ENCODE measurements around the gene FOLH1.
"Not testable (repeated sequence)": the region's sequence is repeated elsewhere in the genome, so short reads cannot be mapped to it uniquely, and the experiment has no call there.

The FOLH1 gene

DNA sequence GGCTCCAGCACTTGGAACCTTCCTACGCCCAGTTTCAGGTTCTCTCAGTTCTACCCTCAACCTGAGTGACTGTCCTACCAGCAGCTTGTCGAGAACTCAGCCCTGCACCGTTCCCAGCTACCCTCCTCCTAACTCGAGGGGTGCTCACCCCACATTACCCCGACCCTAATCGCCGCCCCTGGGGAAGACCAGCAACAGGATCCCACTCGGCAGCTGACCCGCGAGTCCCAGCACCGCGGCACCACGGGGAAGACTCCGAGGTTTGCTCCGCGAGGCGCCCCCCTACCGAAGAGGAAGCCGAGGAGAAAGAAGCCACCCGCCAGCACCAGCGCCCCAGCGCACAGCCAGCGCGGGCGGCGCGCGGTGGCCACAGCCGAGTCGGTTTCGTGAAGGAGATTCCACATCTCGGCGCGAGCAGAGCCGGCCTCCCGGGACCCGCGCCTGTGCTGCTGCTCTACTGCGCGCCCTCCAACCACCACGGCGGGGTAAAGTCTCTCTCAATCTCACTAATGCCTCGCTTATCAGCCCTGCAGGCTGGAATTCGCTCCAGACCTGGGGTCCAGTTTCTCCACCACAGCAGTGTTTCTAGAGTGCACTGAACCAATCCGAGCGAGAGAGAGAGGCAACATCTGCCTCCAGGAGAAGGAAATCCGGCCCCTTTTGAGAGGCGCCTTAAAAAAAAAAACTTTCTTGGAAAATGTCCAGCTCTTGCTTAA is at the start of gene FOLH1:
Gene FOLH1, minus strand, starts transcription at position 597 of the 716 bp plus-strand sequence. Its CDS starts 193 bp downstream, at position 404.
- DNase-seq (ENCODE audit: low spot score), result no peak

DNA sequence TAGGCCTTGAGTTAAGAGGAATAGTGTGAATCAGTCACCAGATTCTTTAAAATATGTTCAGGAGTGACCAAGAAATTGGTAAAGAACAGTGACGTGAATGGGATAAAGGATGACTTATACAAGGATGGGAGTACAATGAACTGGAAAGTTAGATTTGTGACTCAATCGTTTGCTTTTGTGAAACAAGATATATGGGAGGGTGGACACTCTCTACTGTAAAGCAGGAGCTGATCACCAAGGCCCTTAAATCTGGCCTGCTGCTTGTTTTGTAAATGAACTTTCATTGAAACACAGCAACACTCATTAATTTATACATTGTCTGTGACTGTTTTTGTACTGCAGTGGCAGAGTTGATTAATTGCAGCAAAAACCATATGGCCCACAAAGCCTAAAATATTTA is 46.7 kb upstream of the FOLH1 start:
- not testable (repeated sequence) for DNase-seq (ENCODE audit: low spot score)

DNA sequence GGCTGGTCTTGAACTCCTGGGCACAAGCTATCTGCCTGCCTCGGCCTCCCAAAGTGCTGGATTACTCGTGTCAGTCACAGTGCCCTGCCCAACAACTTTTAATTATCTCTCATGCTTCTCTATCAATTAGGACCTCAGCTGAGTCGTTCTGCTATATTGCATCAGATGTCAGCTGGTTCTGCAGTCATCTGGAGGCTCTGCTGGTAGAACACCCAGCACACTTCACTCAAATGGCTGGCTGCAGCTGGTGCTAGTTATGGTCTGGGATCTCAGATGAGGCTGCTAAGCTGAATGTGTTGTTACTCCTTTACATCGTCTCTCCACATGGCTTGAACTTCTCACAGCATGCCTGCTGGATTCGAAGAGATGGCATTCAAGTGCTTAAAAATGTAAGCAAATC is 42.8 kb upstream of the FOLH1 start:
- not testable (repeated sequence) for DNase-seq (ENCODE audit: low spot score)

DNA sequence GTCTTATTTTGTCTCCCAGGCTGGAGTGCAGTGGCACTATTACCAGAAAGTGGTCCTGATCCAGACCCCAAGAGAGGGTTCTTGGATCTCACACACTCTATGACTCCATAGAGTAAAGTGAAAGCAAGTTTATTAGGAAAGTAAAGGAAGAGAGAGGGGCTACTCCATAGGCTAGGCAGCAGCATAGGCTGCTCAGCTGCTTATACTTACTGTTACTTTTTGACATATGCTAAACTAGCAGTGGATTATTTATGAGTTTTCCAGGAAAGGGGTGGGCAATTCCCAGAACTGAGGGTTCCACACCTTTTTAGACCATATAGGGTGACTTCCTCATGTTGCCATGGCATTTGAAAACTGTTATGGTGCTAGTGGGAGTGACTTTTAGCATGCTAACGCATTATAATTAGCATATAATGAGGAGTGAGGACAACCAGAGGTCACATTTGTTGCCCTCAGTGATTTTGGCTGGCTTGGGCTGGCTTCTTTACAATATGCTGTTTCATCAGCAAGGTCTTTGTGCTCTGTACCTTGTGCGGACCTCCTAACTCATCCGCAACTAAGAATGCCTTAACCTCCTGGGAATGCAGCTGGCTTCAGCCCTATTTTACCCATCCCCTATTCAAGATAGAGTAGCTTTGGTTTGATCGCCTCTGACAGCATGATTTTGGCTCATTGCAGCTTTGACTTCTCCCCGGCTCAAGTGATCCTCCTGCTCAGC is 42.2 kb upstream of the FOLH1 start:
- DNase-seq (ENCODE audit: low spot score), result not testable (repeated sequence)

DNA sequence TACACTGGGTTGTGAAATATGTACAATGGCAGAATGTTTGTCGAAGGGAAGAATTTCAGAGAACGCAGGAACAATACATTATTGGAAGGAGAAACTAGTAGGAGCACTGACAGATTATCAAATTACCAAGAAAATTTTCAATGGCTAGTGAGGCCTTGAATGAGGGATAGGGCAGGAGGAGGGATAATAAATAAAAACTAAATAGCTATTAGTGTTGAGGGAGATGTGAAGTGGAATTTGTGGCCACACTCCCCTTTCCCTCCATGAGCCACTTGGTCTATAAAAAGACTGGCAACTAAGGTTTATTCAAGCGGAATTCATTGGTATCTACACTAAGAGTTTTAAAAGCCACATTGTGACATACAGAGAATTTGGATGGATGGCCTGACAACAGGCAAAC is 41.0 kb upstream of the FOLH1 start:
- not testable (repeated sequence) for DNase-seq (ENCODE audit: low spot score)

DNA sequence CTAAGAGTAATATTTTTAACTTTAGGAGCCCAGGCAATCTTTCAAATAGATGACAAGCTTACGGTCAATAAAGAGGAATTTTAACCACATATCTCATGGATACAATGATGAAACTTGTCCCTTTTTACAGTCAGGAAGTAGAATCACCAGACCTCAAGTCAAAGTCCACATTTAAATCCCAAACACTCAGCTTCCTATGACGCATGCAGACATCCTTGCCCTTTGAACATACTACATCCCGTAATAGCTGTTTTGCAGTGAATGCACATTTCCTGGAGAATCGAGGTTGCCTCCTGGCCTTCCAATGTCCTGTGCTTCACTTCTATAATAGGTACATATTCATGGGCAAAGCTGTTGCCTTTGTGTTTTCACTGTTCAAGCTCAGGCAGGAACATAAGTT is 25.3 kb upstream of the FOLH1 start:
- DNase-seq (ENCODE audit: low spot score), result not testable (repeated sequence)

DNA sequence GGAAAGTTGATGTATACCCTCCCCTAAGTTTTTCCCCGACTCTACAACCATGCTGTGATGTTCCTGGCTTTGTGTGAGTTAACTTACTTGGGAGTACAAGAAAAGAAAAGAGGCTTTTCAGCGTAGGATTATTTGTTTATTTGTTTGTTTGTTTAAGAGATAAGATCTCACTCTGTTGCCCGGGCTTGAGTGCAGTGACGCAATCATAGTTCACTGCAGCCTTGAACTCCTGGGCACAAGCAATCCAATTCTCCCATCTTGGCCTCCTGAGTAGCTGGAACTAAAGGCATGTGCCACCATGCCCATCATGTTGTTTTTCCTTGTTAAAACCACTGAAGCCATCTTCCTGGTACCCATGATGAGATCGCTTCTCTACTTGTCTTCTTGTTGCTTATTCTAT is 24.6 kb upstream of the FOLH1 start:
- not testable (repeated sequence) for DNase-seq (ENCODE audit: low spot score)

DNA sequence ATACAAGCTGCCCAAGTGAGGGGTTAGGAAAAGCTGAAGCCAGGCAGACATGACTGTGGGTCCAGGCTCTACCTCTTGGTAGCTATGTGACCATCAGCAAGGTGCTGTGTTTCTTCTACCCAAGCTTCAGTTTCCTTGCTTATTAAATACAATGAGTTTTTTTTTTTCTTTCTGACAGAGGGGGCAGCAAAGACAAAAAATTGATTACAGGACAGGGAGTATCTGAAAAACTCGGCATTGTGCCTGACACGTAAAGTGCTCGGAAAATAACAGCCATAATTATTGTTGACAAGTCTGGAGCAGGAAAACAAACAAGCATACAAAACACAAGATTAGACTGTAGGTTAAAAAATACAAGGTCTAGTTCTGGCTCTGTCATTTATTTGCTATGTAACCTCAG is 23.3 kb upstream of the FOLH1 start:
- DNase-seq (ENCODE audit: low spot score), result not testable (repeated sequence)

DNA sequence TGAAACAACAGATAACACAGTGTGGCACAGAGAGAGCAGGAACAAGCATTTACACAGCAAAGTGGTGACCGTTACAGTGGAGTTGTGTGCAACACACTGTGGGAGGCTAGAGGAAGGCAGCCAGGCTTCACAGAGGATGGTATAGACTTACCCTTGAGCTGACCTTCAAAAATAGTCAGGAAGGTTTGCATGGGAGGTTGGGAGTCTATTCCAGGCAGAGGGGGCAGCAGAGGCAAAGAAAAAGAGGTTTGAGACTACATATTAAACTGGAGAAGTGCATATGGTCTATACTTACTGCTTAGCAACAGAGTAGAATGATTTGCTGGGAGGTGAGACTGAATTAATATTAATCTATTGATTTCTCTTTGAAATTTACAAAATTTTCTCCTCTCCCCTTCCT is 22.1 kb upstream of the FOLH1 start:
- DNase-seq (ENCODE audit: low spot score), result not testable (repeated sequence)

DNA sequence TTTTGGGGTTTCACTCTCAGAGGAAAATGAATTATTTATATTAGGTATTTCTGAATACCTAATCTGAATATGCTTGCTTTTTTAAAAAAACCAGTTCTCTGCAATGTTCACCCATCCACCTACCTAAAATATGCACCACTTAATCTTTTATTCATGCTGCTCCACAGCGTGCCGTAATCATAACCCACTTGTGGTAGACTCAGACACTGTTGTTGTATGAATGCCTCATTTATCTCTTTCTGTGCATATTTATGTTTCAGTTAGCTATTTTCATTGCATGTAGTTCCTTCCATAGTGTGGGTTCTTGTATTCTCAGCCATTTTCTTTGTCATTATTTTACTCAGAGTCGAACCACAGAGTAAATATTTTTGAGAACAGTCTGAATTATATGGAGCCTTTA is 21.6 kb upstream of the FOLH1 start:
- DNase-seq (ENCODE audit: low spot score), result not testable (repeated sequence)

DNA sequence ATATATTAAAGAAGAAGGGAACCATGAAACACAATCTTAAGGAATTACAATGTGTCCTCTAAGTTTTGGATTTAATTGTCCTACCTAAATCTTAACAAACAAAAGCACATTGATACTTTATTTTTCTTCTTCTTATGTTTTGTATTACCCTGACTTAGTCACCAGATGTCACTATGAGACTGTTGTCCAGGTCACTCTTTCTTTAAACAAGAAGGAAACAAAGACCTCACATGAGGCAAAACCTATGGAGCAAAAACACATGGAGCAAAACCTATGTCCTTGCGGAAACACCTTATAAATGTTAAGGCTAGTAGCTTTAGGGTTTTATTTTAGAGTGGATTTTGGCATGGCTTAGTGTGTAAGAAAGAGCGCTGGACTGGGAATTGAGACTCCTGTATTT is 20.7 kb upstream of the FOLH1 start:
- not testable (repeated sequence) for DNase-seq (ENCODE audit: low spot score)

DNA sequence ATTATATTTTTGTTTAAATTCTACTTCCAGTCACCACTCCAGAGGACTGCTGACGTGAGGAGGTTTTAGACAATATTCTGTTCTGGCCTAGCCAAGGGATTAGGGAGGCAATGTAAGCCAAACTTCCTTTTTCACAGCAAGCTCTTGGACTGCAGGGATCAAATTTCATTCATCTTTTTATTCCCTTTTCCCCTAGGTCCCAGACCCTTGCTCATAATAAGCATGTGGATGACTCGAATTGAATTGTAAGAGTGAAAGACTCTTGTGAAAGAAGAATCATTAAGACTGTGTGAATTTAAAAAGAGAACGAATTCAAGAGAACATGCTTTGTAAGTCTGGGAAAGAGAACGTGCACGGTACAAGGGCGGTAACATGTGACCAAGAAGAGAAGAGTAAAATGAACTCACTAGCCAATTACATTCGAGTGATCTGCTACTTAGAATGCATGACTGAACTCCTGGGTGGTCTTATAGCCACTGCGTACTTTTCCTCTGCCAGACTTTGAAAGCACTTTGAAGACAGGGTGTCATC is 16.9 kb upstream of the FOLH1 start:
- DNase-seq (ENCODE audit: low spot score), result not testable (repeated sequence)

DNA sequence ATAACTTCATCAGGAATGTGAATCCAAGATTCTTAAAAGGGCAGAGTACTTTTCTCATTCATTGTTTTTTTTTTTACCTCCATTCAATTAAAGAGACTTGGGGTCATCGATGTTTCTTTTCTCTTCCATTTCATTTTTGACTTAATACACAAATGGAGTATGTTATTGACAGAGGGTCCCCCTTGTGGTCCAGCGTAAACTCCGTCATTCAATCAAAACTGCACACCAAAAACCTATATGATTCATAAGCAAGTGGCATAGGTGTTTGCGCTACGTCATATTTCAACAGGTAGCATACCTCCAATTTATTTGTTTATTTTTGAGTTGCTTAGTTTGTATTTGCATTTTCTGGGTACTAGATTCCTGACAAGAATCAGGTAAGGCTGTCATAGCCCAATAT is 12.7 kb upstream of the FOLH1 start:
- DNase-seq (ENCODE audit: low spot score), result no peak

DNA sequence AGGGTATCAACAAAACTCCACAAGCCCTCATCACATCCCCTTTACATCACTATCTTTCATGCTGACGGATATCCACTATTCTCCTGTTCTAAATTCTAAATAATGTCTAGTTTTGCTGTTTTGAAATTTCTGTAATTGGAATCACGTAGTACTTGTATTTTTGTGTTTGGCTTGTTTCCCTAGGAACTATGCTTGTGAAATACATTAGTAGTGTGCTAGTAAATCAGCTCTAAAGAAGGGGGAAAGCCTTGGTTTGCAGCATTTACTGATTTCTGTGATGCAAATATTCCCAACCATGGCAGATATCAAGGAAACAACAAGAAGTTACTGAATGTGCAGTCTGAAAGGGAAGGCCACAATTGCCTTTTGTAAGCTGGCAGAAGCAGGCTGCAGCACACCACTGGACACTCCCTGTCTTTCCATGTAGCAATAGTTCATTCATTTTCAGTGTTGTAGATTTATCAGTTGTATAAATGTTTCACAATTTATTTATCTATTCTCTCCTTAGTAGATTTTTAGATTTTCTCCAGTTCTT is 4.7 kb upstream of the FOLH1 start:
- DNase-seq (ENCODE audit: low spot score), result no peak

DNA sequence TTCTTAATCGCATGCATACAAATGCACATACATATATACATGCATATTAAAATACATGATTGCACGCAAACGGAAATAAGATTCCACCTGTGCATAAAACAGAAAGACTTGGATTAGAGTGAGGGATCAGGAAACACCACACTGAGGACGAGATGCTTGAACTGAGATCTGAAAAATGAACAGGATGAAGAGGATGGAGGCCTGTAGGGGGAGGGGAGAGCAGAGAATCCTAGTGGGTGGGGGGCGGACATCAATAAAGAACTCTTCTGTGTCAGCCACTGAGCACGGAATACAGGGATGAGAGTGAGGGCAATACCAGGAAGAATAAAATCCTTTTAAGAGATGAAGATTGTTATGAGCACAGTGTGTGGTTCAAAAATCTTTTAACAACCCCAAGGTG is 1.4 kb downstream of the FOLH1 start:
- not testable (repeated sequence) for DNase-seq (ENCODE audit: low spot score)

DNA sequence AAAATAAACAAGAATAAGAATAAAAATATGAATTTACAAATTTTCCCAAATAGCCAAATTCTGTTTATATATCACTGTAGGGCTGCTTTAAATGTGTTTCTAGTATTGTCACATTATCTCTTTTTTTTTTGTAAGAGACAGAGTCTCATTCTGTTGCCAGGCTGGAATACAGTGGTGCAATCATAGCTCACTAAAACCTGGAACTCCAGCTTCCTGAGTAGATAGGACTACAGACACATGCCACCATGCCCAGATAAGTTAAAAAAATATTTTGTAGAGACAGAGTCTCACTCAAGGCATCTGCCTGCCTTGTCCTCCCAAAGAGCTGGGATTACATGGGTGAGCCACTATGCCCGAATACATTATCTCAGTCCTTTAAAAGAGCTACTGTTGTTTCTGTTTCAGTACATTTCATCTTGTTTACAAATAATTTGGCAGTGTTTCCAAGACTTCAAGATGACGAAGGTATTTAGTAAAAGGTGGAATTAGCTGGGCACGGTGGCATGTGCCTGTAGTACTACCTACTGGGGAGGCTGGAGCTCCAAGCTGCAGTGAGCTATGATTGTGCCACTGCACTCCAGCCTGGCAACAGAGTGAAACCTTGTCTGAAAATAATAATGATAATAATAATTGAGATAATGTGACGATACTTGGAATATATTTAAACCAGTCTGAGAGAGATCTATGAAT is 6.0 kb downstream of the FOLH1 start:
- no peak for DNase-seq (ENCODE audit: low spot score)

DNA sequence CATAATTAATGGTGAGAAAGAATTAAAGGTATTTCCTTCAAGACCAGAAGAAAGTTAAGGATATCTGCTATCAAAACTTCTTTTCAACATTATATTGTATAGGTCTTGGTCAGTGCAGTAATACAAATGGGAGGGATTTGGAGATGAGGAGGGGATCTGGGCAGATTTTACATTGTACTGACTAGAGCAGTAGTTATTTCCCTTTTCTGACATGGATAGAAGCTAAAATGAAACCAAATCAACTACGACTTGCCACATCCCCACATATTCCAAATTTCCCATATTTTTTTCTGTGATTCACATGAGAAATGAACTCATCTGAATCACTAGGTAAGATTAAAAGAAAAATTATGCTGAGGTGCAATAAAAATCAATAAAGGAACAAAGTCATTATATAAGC is 11.6 kb downstream of the FOLH1 start:
- DNase-seq (ENCODE audit: low spot score), result not testable (repeated sequence)

DNA sequence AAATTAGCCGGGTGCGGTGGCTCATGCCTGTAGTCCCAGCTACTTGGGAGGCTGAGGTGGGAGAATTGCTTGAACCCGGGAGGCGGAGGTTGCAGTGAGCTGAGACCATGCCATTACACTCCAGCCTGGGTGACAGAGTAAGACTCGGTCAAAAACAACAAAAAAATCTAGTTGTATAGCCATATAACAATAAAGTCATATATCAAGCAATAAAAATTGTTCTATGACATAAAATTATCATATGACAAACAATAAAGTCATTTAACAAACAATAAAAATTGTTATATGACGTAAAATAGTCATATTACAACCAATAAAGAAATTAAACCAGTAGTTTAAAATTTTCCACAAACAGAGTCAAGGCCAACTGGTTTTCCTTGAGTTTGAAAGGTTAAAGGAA is 12.4 kb downstream of the FOLH1 start:
- DNase-seq (ENCODE audit: low spot score), result not testable (repeated sequence)

DNA sequence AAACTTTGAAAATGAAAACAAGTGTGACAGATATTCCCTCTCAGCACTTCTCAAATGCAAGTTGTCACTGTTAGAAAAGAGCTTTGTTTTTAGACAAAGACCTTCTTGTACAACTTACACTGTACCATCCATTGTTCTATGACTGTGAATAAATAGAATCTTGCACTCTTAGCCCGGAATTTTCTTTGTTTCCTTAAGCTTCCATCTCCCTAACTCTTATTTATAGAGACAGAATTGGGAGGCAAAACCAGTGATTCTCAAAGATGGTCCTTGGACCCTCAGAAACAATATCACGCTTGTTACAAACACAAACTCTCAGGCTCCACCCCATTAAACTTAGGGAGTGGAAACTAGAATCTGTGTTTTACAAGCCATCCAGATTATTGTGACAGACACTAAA is 18.1 kb downstream of the FOLH1 start:
- DNase-seq (ENCODE audit: low spot score), result not testable (repeated sequence)

DNA sequence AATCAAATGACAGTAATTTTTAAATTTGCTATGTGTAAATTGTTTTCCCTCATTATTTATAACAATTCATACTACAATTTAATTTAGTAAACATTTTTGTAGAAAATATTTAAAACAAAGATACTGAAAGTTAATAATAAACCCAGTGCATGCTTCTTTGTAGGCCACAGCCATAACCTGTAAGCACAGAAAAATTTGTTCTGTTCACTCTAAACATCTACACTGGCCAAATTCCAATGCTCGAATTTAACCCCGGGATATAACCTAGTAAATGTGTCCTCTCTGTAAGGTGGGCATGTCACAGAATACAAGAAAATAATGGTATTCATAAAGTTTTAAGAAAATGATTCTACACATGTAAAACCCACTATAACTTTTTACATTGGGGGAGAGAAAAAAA is 22.2 kb downstream of the FOLH1 start:
- DNase-seq (ENCODE audit: low spot score), result not testable (repeated sequence)

DNA sequence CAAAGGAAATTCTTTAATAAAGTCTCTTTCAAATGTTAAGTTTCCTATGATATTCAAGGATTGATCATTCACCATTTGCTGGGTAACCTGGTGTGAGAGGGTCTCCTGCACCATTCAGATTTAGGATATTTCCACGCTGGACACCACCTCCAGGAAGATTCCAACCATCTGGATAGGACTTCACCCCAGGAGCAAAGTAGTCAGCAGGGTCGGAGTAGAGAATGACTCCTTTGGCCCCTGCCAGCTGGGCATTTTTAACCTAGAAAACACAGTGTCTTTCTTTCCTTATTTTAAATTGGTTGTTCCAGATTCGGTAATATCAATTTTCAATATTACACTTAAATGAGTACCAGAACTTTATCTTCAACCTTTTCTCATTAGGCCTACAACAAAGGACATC is 22.8 kb downstream of the FOLH1 start:
- DNase-seq (ENCODE audit: low spot score), result not testable (repeated sequence)

DNA sequence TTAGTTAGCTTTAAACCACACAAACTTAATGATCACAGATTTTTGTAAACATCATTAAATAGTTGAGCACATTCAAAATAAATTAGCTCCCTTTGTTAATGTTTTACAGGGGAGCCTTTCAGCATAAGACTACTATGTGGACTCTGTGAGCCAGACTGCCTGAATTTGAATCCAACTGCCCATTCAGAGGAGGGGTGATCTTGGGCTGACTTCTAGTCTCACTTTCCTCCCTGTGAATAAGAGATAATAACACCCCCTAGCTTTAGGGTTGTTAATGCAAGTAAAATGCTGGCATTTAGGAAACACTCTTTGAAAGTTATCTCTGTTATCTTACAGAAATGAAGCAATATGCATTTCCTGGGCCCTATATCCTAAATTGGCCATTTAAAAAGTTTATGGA is 23.6 kb downstream of the FOLH1 start:
- DNase-seq (ENCODE audit: low spot score), result not testable (repeated sequence)

All from hematopoietic multipotent progenitor cell treated with erythropoietin and hydrocortisone succinate and interleukin-3 and kit ligand, for 17 days (in vitro differentiated cells).